Measurements from ENCODE around the gene IER5L. TPM values are rescaled to one million over a fixed set of nuclear protein-coding genes. Genes with fewer than 3 reads are reported as not detected.

IER5L gene
- total RNA-seq (ENCODE audit: low replicate concordance), result 22.3 and 37.5 TPM in 2 replicates
- long read RNA-seq, result 0 reads

GRCh38 chr9:129177791-129178567 is at the start of gene IER5L:
Gene IER5L (minus strand): TSS chr9:129178261. CDS start chr9:129178052, 209 bp downstream.
- H3K4me1 Mint-ChIP-seq (ENCODE audit: unreplicated experiment), result peaks cover 20% of the 10 kb centered on the region
- no peaks in the 10 kb centered on the region for H3K36me3 Mint-ChIP-seq
- H3K4me3 Mint-ChIP-seq, result peak within 1 kb of the TSS; percentile 95
- no peaks in the 10 kb centered on the region for H3K27me3 Mint-ChIP-seq
- no peaks in the 10 kb centered on the region for H3K9me3 Mint-ChIP-seq
- peak within 1 kb of the TSS; percentile 88 for H3K27ac Mint-ChIP-seq
- peak; percentile 99 for DNase-seq (ENCODE audit: extremely low spot score, unreplicated experiment)
- TF ChIP-seq CTCF (conservative IDR thresholded peaks at IDR 0.05), result no peak

GRCh38 chr9:129227843-129228189 is 49.8 kb upstream of the IER5L start:
- H3K36me3 Mint-ChIP-seq, result no peaks in the 10 kb centered on the region

GRCh38 chr9:129225815-129226214 is 47.8 kb upstream of the IER5L start:
- Mint-ChIP-seq H3K4me3 (peak overlapping the region; percentile 34), H3K9me3 (no peaks in the 10 kb centered on the region), H3K36me3 (no peaks in the 10 kb centered on the region), H3K27me3 (no peaks in the 10 kb centered on the region), H3K4me1 (ENCODE audit: unreplicated experiment) (peaks cover 36% of the 10 kb centered on the region), H3K27ac (peak overlapping the region; percentile 85)
- peak; percentile 80 for DNase-seq (ENCODE audit: extremely low spot score, unreplicated experiment)
- TF ChIP-seq CTCF (conservative IDR thresholded peaks at IDR 0.05), result no peak

More at GRCh38 chr9:129227843-129228189, 49.8 kb upstream of the IER5L start:
- no peaks in the 10 kb centered on the region for H3K27me3 Mint-ChIP-seq
- H3K9me3 Mint-ChIP-seq, result no peaks in the 10 kb centered on the region
- H3K27ac Mint-ChIP-seq, result no peak overlapping the region
- H3K4me3 Mint-ChIP-seq, result no peak overlapping the region
- TF ChIP-seq CTCF (conservative IDR thresholded peaks at IDR 0.05), result no peak
- peaks cover 26% of the 10 kb centered on the region for H3K4me1 Mint-ChIP-seq (ENCODE audit: unreplicated experiment)
- no peak for DNase-seq (ENCODE audit: extremely low spot score, unreplicated experiment)

- Mint-ChIP-seq H3K4me1 (ENCODE audit: unreplicated experiment) (peaks cover 36% of the 10 kb centered on the region), H3K27ac (peak overlapping the region; percentile 85), H3K27me3 (no peaks in the 10 kb centered on the region), H3K9me3 (no peaks in the 10 kb centered on the region), H3K4me3 (peak overlapping the region; percentile 34), H3K36me3 (no peaks in the 10 kb centered on the region)
- no peak for DNase-seq (ENCODE audit: extremely low spot score, unreplicated experiment)
- TF ChIP-seq CTCF (conservative IDR thresholded peaks at IDR 0.05), result no peak
Measured at GRCh38 chr9:129225490-129225778, 47.4 kb upstream of the IER5L start.

- H3K4me3 Mint-ChIP-seq, result no peak overlapping the region
- H3K4me1 Mint-ChIP-seq (ENCODE audit: unreplicated experiment), result peaks cover 38% of the 10 kb centered on the region
- TF ChIP-seq CTCF (conservative IDR thresholded peaks at IDR 0.05), result no peak
- H3K36me3 Mint-ChIP-seq, result no peaks in the 10 kb centered on the region
- no peaks in the 10 kb centered on the region for H3K27me3 Mint-ChIP-seq
- peak overlapping the region; percentile 85 for H3K27ac Mint-ChIP-seq
- H3K9me3 Mint-ChIP-seq, result no peaks in the 10 kb centered on the region
- DNase-seq (ENCODE audit: extremely low spot score, unreplicated experiment), result no peak
Measured at GRCh38 chr9:129224618-129225489, 46.8 kb upstream of the IER5L start.
